GM11168 (cell line): ENCODE results near the gene SEL1L2.

Experiments used
- in situ Hi-C: fragments of 300-500 bp; cut with MboI; formaldehyde crosslinking; loops from one replicate; pipeline ENCODE4 v1.12.0; 2022; ENCODE audit warnings: low sequenced_read_pairs; ENCODE audit not compliant: unreplicated experiment

SEL1L2 gene

GRCh38 chr20:13930281-13930680 is 60.1 kb downstream of the SEL1L2 start:
- in situ Hi-C loops: no loop called here

GRCh38 chr20:13929836-13930235 is 60.6 kb downstream of the SEL1L2 start:
- in situ Hi-C loops: no loop called here

DNA sequence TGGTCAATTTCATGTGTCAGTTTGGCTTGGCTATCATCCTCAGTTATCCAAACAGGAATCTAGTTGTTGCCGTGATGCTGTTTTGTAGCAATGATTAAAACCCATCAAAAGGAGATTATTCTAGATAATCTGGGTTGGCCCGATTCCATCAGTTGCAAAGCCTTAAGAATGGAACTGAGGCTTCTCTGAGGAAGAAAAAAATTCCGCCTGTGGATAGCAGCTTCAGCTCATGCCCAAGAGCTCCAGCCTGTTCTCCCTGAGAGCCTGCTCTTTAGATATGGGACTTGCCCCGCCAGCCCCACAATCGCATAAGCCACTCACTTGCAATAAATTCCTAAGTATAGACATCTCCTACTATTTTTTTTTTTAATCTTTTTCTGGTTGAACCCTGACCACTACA is 61.5 kb downstream of the SEL1L2 start:
- in situ Hi-C loops: no loop called here

DNA sequence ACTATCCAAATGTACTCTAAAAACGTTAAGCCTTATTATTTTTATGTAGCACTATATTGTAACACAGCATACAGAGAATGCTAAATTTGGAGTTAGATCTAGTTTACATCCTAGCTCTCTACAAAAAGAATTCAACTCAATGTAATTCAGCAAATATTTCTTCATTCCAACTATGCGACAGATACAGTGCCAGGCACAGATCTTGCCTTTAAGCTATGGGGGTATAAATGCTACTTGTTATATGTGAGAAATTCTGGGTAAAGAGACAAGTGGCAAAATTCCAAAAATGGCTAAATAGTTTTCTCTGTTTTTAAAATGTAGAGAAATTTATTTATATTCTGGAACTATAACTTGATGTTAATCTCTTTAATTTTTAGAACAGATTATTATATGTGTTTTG is 63.2 kb downstream of the SEL1L2 start:
- in situ Hi-C loops: no loop called here

GRCh38 chr20:13922241-13922640 is 68.2 kb downstream of the SEL1L2 start:
- in situ Hi-C loops: no loop called here

DNA sequence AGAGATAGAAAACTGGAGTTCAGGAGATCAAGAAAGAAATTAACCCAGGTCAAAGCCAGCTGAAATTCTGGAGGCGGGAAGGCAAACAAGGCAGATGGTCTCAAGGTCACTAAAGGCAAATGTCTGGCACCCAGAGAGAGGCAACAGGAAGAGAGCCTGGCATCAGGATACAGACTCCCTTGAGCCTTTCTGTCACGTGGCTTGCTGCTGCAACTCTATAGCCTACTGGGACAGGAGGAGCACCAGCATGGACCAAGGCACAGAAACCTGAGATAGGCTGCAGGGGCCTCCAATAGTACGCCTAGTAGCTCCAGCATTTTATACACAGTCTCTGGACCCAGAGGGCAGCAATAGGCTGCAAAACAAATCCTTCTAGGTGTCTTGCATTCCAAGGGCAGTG is 75.1 kb downstream of the SEL1L2 start:
- in situ Hi-C loops: no loop called here

DNA sequence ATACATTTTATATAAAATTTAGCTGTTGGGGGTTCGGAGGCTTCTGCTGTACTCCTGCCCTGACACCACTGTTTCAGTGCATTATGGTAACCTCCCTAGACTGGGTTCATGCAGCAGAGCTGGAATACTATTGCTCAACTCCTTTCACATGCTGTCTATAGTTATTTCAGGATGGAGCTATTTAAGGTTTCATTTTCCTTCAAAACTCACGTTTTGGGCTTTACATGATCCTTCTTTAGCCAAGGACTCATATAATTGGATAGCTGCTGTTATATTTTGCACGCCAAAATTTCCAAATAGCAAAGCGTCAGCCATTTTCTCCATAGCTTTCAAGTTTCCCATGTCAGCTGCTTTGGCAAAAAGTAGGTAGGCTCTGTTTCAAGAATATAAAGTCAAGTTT is 76.8 kb downstream of the SEL1L2 start:
- in situ Hi-C loops: no loop called here

GRCh38 chr20:13913131-13913530 is 77.3 kb downstream of the SEL1L2 start:
- in situ Hi-C loops: no loop called here

DNA sequence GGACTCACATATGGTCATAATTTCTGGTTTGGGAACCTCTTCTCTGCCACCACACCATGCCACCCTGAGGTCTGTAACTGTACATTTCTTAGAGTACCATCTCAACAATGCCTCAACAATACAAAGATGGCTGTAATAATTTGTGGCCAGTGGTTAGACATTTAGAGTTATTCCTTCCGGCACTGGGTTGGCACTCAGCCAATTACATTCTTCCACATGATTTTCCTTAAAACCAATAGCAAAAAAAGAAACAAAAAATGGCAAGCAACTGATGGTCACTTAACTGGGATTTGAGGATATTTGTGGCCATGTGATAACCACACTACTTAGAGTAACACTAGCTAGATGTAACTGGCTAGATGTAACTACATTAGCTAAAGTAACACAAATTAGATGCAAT is 79.9 kb downstream of the SEL1L2 start:
- in situ Hi-C loops: no loop called here

DNA sequence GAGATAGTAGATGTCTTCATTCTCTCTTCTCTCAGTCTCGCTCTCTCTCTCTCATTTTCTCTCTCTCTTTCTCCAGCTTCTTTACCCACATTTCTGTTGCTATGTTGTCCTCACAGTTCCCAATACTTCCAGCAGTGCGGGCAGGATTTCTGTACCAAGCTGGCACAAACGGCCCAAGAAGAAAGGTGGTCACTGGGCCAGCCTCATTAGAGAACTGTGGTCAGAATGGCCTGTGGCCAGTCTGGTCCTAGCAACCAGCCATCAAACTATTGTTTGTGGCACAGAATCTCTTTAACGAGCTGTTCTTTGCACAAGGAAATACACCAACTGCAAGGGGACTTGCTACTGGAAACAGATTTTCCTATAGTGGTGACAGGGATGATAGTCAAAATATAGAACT is 81.3 kb downstream of the SEL1L2 start:
- in situ Hi-C loops: no loop called here

DNA sequence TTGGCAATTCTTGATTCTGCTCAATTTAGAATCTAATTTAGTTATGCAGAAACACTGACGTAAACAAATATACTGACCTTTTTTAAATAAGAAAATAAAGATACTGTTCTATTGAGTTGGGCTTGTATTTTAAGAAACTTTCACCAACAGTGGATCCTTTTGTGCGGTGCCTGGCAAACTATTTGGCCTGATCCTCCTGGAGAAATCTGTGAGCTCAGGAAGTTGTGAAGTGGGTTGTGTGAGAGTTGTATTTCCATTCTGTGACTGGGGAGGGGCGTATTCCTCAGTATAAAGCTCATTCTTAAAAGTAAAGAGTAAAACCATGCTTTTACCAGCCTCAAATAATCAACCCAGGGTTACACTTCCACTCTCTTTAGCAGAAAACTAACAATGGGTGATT is 85.6 kb downstream of the SEL1L2 start:
- in situ Hi-C loops: no loop called here

DNA sequence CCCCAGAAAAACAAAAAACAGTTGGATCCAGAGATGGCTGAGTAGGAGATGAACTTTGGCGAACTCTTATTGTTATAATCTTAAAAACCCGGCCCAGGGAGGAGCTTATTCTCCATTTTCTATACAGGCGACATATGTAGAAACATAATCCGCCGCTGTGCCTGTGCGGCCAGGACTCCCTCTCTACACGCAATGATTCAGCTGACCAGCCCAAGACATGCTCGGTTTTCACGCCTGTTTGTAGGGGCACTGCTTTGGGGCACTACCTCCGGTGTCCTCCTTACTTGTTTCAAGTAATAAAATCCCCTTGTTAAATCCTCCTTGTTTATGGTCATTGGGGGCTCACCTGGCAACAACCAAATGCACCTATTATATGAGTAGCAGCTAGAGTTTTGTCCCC is 89.9 kb downstream of the SEL1L2 start:
- in situ Hi-C loops: no loop called here

DNA sequence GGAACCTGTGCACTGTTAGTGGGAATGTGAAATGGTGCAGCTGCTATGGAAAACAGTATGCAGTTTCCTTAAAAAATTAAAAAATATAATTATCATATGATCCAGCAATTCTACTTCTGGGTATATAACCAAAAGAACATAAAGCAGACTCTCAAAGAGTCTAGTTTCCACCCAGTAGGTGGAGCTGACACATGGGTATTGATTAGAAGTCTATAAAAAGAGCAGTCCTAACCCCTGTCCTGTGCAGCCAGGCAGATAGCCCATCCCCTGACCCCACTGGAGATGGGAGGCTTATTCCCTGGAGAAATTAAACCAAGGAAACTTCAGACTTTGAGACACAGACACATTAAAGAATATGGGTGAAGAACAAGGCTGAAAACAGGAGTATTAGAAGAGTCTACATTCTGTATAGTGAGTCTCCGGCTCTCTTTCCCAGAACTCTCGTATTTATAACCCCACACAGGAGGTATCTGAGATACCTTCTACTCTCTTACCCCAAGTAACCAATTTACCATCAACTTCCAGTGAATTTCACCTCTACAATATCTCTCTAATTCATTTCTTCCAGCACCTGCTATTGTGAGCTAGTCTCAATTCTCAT is 92.3 kb downstream of the SEL1L2 start:
- in situ Hi-C loops: no loop called here

DNA sequence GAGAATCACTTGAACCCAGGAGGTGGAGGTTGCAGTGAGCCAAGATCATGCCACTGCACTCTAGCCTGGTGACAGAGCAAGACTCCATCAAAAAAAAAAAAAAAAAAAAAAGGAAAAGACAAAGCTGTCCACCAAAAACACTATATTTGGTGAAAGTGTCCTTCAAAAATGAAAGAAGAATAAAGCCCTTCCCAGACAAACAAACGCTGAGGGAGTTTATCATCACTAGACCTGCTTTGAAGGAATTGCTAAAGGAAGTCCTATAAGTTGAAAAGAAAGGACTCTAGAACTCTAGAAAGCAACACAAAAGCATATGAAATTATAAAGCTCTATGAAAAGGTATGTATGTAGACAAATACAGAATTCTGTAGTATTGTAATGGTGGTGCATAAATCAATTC is 98.8 kb downstream of the SEL1L2 start:
- in situ Hi-C loops: no loop called here

DNA sequence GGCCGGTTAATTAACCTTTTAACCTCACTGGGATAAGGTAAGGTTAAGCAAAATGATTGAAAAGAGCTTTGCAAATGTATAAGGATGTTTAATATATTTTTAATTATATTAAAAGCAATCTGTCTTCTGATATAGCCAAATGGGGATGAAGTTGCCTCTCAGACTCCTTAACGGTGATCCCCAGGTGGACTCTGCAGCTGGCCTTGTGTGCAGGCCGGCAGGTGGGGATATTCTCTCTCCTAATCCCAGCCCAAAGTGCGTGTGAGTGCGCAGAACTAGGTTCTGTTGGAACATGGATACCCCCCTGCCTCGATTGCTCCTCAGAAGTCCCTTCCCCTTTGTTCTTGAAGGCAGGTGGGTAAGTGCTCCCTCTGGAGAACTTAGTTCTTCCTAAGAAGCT is 105.6 kb downstream of the SEL1L2 start:
- in situ Hi-C loops: no loop called here

DNA sequence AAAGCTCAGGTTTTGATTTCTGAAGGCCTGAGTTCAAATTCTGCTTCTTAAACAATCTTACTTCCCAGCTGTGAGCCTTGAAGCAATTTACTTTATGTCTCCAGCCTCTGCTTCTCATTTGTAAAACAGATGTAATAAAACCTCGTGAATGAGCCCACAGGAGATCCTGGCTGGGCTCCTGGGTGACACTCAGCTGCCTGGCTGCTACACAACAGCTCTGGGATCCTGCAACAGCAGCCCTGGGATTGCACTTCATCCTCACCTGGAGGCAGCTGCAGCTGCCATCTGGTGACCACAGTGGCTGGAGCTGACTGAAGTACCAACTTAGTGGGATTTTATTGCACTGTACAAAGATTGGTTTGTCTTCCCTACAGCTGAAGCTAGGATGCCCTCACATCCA is 107.0 kb downstream of the SEL1L2 start:
- in situ Hi-C loops: no loop called here

DNA sequence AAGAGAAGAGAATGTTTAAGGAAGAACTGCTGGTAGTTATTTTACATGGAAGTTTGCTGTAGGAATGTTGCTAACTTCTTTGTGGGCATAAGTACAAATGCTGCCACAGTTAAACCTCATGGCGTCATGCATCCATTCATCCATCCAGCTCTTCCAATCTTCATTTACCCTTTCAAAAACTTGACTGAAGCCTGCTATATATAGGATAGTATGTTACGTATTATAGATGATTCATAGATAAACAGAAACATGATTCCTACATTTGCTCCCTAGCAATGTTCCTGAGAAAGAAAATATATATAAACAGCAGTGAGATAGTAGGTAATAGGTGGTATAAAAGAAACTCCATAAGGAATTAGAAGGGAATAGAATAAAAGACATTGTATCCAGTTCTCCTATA is 111.8 kb downstream of the SEL1L2 start:
- in situ Hi-C loops: no loop called here

GRCh38 chr20:13877793-13878192 is 112.6 kb downstream of the SEL1L2 start:
- in situ Hi-C loops: no loop called here

GRCh38 chr20:13875265-13875811 is 115.1 kb downstream of the SEL1L2 start:
- in situ Hi-C loops: no loop called here

DNA sequence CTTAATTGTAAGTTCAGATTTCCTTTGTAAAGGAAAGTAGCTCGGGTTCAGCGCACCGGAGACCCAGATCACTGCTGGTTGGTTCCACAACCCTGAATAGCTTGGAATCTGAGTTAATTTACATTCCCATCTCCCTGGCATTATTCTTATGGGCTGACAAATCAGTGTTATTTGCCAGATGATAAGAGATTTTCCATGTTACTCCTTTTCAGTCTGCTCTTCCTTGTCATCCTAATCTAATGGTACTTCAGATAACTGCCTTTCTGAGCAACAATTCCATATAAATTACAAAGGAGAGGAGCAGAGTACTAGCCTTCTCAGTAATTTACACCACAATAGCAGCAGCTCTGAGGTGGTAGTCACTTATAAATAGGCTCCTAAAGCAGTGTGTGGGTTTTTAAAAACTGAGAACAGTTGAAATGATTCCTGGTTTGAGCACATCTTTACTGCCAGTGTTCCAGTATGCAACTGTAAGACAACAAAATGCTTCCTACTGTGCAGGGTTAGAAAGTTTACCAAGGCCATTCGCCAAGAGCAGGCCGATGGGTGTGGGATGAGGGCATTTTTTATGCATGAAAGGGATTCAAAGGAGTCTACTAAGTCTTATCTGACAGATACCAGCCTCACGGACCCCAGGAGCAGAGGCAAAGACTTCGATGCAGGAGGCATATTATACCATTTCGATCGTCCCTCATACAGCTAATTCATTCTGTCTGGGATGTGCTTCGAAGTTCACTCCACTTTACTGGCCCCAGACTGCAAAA is 115.8 kb downstream of the SEL1L2 start:
- in situ Hi-C loops: no loop called here

DNA sequence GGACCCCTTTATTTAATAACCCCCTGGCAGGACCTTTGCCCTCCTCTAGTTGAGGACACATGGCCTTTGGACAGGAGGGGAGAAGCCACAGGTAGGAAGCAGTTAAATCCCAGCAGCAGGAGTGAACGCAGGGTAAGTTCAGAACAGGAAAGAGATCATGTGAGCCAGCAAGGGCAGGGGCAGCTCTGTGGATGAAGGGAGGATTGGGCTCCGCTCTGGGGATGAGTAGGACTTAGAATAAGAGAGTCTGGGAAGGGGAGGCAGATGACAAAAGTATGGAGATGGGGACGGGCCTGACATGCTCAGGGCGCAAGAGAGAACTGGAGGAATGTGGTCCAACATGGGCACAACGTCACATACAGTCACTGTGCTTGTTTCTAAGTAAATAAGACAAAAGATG is 116.6 kb downstream of the SEL1L2 start:
- in situ Hi-C loops: no loop called here

GRCh38 chr20:13870170-13870748 is 120.2 kb downstream of the SEL1L2 start:
- in situ Hi-C loops: no loop called here
